ENCODE results near the gene NOM1. TPM values are rescaled to one million over a fixed set of nuclear protein-coding genes. Genes with fewer than 3 reads are reported as not detected.

The NOM1 gene
- total RNA-seq, 1 experiment from 2014 or later = 35.4 TPM

GRCh38 chr7:157006829-157007469 is 57.4 kb downstream of the NOM1 start:
- no peaks in the 10 kb centered on the region for H4K20me1 ChIP-seq (ENCODE audit: insufficient read depth)
- H3K36me3 ChIP-seq (ENCODE audit: control insufficient read depth in 1 of 2, insufficient read depth in 2 of 2, low read length in 2 of 2) = no peaks in the 10 kb centered on the region; a peak in 1 of 4 replicates
- TF ChIP-seq SP1 (IDR thresholded peaks at IDR 0.05; ENCODE audit: low read depth) (no peak), CBX3 (IDR thresholded peaks at IDR 0.05; ENCODE audit: low read depth) (no peak), CEBPB (IDR thresholded peaks at IDR 0.05; ENCODE audit: low read depth) (no peak), EZH2 (IDR thresholded peaks at IDR 0.05) (no peak), FOSL1 (IDR thresholded peaks at IDR 0.05; ENCODE audit: low read depth) (no peak)
- no peak overlapping the region for H2AFZ ChIP-seq (ENCODE audit: low read depth, low read length, poor library complexity, severe bottlenecking)
- ATAC-seq (no peak), DNase-seq (ENCODE audit: low read depth, low spot score) (no peak)
- H3K27ac ChIP-seq (ENCODE audit: low read depth, low read length) = no peak overlapping the region
- H3K9ac ChIP-seq (ENCODE audit: low read length) = no peak overlapping the region
- no peak overlapping the region for H3K4me2 ChIP-seq (ENCODE audit: low read length)
- H3K4me3 ChIP-seq (replicated peaks in 1 of 2; ENCODE audit: low read depth in 1 of 2, low read length in 2 of 2) = no peak overlapping the region
- peaks cover 14 to 25% of the 10 kb centered on the region in 2 experiments for H3K4me1 ChIP-seq (ENCODE audit: control insufficient read depth in 1 of 2, insufficient read depth in 2 of 2, low read length in 2 of 2)
- ChIA-PET RAD21 (ENCODE audit: low non-redundant PET in 1 of 2, low total read pairs in 2 of 2, uncharacterized antibody in 2 of 2, unreplicated experiment in 2 of 2) (no interaction called here), POLR2A (no interaction called here), CTCF (no interaction called here)
- intact Hi-C loops (cut with micrococcal nuclease) = no loop called here
- no TSS peak for BruUV-seq (replicated peaks)
- peaks cover 7% of the 10 kb centered on the region; the same call in 1 of the 2 replicates for H3K79me2 ChIP-seq (ENCODE audit: insufficient read depth, low read length)
- no peaks in the 10 kb centered on the region for H3K9me2 ChIP-seq (ENCODE audit: insufficient read depth)
- H3K9me3 ChIP-seq (ENCODE audit: control insufficient read depth in 1 of 2, insufficient read depth in 1 of 2, low read depth in 1 of 2, low read length in 2 of 2) = no peaks in the 10 kb centered on the region
- no peaks in the 10 kb centered on the region for H3K27me3 ChIP-seq (ENCODE audit: insufficient read depth, low read length)

- Histone ChIP-seq H3K79me2 (ENCODE audit: insufficient read depth, low read length) (peaks cover 7% of the 10 kb centered on the region; the same call in 1 of the 2 replicates), H3K9me2 (ENCODE audit: insufficient read depth) (no peaks in the 10 kb centered on the region), H4K20me1 (ENCODE audit: insufficient read depth) (no peaks in the 10 kb centered on the region), H3K27me3 (ENCODE audit: insufficient read depth, low read length) (no peaks in the 10 kb centered on the region), H3K4me2 (ENCODE audit: low read length) (no peak overlapping the region), H2AFZ (ENCODE audit: low read depth, low read length, poor library complexity, severe bottlenecking) (no peak overlapping the region), H3K36me3 (ENCODE audit: control insufficient read depth in 1 of 2, insufficient read depth in 2 of 2, low read length in 2 of 2) (no peaks in the 10 kb centered on the region; a peak in 1 of 4 replicates), H3K4me1 (ENCODE audit: control insufficient read depth in 1 of 2, insufficient read depth in 2 of 2, low read length in 2 of 2) (peaks cover 14 to 28% of the 10 kb centered on the region in 2 experiments), H3K4me3 (replicated peaks in 1 of 2; ENCODE audit: low read depth in 1 of 2, low read length in 2 of 2) (no peak overlapping the region), H3K27ac (ENCODE audit: low read depth, low read length) (no peak overlapping the region), H3K9me3 (ENCODE audit: control insufficient read depth in 1 of 2, insufficient read depth in 1 of 2, low read depth in 1 of 2, low read length in 2 of 2) (no peaks in the 10 kb centered on the region), H3K9ac (ENCODE audit: low read length) (no peak overlapping the region)
- intact Hi-C loops (cut with micrococcal nuclease) = no loop called here
- ChIA-PET RAD21 (ENCODE audit: low non-redundant PET in 1 of 2, low total read pairs in 2 of 2, uncharacterized antibody in 2 of 2, unreplicated experiment in 2 of 2) (no interaction called here), POLR2A (no interaction called here), CTCF (no interaction called here)
- BruUV-seq (replicated peaks) = no TSS peak
- DNase-seq (ENCODE audit: low read depth, low spot score) = no peak
- no peak for ATAC-seq
- TF ChIP-seq FOSL1 (IDR thresholded peaks at IDR 0.05; ENCODE audit: low read depth) (no peak), EGR1 (IDR thresholded peaks at IDR 0.05; ENCODE audit: low read depth) (no peak), MAX (IDR thresholded peaks at IDR 0.05) (no peak), SRF (IDR thresholded peaks at IDR 0.05; ENCODE audit: low read depth) (no peak), SP1 (IDR thresholded peaks at IDR 0.05; ENCODE audit: low read depth) (no peak), EZH2 (IDR thresholded peaks at IDR 0.05) (no peak), POLR2A (IDR thresholded peaks at IDR 0.05; ENCODE audit: borderline replicate concordance, extremely low read depth, insufficient read depth, insufficient read length) (no peak), CEBPB (IDR thresholded peaks at IDR 0.05; ENCODE audit: low read depth) (no peak), ZBTB33 (IDR thresholded peaks at IDR 0.05; ENCODE audit: extremely low read depth, insufficient replicate concordance, low read length) (no peak), TCF7L2 (IDR thresholded peaks at IDR 0.05; ENCODE audit: borderline replicate concordance, extremely low read depth, insufficient read depth, insufficient read length) (no peak)
- TF ChIP-seq, protein P1, sequence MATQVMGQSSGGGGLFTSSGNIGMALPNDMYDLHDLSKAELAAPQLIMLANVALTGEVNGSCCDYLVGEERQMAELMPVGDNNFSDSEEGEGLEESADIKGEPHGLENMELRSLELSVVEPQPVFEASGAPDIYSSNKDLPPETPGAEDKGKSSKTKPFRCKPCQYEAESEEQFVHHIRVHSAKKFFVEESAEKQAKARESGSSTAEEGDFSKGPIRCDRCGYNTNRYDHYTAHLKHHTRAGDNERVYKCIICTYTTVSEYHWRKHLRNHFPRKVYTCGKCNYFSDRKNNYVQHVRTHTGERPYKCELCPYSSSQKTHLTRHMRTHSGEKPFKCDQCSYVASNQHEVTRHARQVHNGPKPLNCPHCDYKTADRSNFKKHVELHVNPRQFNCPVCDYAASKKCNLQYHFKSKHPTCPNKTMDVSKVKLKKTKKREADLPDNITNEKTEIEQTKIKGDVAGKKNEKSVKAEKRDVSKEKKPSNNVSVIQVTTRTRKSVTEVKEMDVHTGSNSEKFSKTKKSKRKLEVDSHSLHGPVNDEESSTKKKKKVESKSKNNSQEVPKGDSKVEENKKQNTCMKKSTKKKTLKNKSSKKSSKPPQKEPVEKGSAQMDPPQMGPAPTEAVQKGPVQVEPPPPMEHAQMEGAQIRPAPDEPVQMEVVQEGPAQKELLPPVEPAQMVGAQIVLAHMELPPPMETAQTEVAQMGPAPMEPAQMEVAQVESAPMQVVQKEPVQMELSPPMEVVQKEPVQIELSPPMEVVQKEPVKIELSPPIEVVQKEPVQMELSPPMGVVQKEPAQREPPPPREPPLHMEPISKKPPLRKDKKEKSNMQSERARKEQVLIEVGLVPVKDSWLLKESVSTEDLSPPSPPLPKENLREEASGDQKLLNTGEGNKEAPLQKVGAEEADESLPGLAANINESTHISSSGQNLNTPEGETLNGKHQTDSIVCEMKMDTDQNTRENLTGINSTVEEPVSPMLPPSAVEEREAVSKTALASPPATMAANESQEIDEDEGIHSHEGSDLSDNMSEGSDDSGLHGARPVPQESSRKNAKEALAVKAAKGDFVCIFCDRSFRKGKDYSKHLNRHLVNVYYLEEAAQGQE (IDR thresholded peaks at IDR 0.05; ENCODE audit: low read depth) = no peak
- TF ChIP-seq, protein P2, sequence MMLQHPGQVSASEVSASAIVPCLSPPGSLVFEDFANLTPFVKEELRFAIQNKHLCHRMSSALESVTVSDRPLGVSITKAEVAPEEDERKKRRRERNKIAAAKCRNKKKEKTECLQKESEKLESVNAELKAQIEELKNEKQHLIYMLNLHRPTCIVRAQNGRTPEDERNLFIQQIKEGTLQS (IDR thresholded peaks at IDR 0.05) = no peak
Observed at GRCh38 chr7:157007470-157008066, 58.1 kb downstream of the NOM1 start.

Measured in HCT116 (cell line).